ENCODE data around the gene KIF21B.
"Not testable (repeated sequence)": the region's sequence is repeated elsewhere in the genome, so short reads cannot be mapped to it uniquely, and the experiment has no call there.

The KIF21B gene

GRCh38 chr1:200965111-200965805 lies 58.3 kb downstream of the KIF21B start:
- Mint-ChIP-seq H3K36me3 (ENCODE audit: insufficient read depth) (peaks cover 8% of the 10 kb centered on the region), H3K9me3 (no peaks in the 10 kb centered on the region), H3K27ac (peak overlapping the region; percentile 11 to 81), H3K27me3 (no peaks in the 10 kb centered on the region), H3K4me1 (ENCODE audit: low read depth in 2 of 2) (peaks cover 2 to 5% of the 10 kb centered on the region in 2 donors), H3K4me3 (no peak overlapping the region)
- no peak for DNase-seq
- ATAC-seq (replicated peaks): no peak

- H3K27me3 Mint-ChIP-seq; ATAC-seq (replicated peaks); H3K9me3 Mint-ChIP-seq; DNase-seq; H3K4me3 Mint-ChIP-seq; H3K27ac Mint-ChIP-seq; H3K4me1 Mint-ChIP-seq (ENCODE audit: low read depth in 2 of 2); H3K36me3 Mint-ChIP-seq (ENCODE audit: insufficient read depth): not testable (repeated sequence)
Measured at GRCh38 chr1:200963888-200964287, 59.6 kb downstream of the KIF21B start.

- ATAC-seq (replicated peaks): no peak
- DNase-seq: no peak
- H3K27ac Mint-ChIP-seq: no peak overlapping the region
- no peak overlapping the region for H3K4me3 Mint-ChIP-seq
- H3K9me3 Mint-ChIP-seq: no peaks in the 10 kb centered on the region
- no peaks in the 10 kb centered on the region for H3K27me3 Mint-ChIP-seq
- H3K36me3 Mint-ChIP-seq (ENCODE audit: insufficient read depth): no peaks in the 10 kb centered on the region
- H3K4me1 Mint-ChIP-seq (ENCODE audit: low read depth in 2 of 2): no peaks in the 10 kb centered on the region
Measured at GRCh38 chr1:200963076-200963475, 60.4 kb downstream of the KIF21B start.

DNA sequence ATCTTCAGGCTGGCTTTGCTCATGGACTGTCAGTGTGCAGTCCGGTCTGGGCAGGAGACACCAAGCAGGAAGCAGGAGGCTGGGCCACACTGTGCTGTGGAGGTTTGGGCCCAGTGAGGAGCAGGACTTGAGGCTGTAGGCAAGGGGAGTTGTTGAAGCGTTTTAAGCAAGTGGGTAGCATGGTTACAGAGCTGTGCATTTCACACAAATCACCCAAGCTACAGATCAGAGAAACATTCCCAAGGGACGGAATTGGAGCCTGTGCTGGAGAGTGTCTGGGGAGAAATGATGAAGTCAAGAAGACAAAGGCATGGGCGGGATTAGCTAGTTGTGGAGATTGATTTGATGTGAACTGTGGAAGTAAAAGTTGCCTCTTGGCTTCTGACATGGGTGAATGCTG lies 60.9 kb downstream of the KIF21B start:
- DNase-seq: no peak
- no peak overlapping the region for H3K27ac Mint-ChIP-seq

DNA sequence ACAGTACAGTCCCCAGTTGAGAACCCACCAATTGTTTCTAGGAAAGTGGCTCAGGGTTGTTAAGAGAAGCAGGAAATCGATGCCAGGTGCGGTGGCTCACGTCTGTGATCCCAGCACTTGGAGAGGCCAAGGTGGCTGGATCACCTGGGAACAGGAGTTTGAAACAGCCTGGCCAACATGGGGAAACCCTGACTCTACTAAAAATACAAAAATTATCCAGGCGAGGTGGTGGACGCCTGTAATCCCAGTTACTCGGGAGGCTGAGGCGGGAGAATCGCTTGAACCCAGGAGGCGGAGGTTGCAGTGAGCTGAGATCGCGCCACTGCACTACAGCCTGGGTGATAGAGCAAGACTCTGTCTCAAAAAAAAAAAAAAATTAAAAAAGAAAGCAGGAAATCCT lies 61.4 kb downstream of the KIF21B start:
- not testable (repeated sequence) for H3K36me3 Mint-ChIP-seq (ENCODE audit: insufficient read depth); H3K27ac Mint-ChIP-seq; H3K4me1 Mint-ChIP-seq (ENCODE audit: low read depth in 2 of 2); ATAC-seq (replicated peaks); DNase-seq; H3K4me3 Mint-ChIP-seq; H3K9me3 Mint-ChIP-seq; H3K27me3 Mint-ChIP-seq

More for the DNA sequence above, 60.9 kb downstream of the KIF21B start:
- no peak for ATAC-seq (replicated peaks)
- no peaks in the 10 kb centered on the region for H3K4me1 Mint-ChIP-seq (ENCODE audit: low read depth in 2 of 2)
- no peaks in the 10 kb centered on the region for H3K36me3 Mint-ChIP-seq (ENCODE audit: insufficient read depth)
- H3K27me3 Mint-ChIP-seq: no peaks in the 10 kb centered on the region
- no peaks in the 10 kb centered on the region for H3K9me3 Mint-ChIP-seq
- H3K4me3 Mint-ChIP-seq: no peak overlapping the region

GRCh38 chr1:200960948-200961340 lies 62.6 kb downstream of the KIF21B start:
- Mint-ChIP-seq H3K27me3 (peaks cover 0 to 9% of the 10 kb centered on the region in 2 donors), H3K9me3 (no peaks in the 10 kb centered on the region), H3K4me3 (no peak overlapping the region), H3K4me1 (ENCODE audit: low read depth in 2 of 2) (no peaks in the 10 kb centered on the region), H3K36me3 (ENCODE audit: insufficient read depth) (no peaks in the 10 kb centered on the region), H3K27ac (no peak overlapping the region)
- DNase-seq (no peak), ATAC-seq (replicated peaks) (no peak)

DNA sequence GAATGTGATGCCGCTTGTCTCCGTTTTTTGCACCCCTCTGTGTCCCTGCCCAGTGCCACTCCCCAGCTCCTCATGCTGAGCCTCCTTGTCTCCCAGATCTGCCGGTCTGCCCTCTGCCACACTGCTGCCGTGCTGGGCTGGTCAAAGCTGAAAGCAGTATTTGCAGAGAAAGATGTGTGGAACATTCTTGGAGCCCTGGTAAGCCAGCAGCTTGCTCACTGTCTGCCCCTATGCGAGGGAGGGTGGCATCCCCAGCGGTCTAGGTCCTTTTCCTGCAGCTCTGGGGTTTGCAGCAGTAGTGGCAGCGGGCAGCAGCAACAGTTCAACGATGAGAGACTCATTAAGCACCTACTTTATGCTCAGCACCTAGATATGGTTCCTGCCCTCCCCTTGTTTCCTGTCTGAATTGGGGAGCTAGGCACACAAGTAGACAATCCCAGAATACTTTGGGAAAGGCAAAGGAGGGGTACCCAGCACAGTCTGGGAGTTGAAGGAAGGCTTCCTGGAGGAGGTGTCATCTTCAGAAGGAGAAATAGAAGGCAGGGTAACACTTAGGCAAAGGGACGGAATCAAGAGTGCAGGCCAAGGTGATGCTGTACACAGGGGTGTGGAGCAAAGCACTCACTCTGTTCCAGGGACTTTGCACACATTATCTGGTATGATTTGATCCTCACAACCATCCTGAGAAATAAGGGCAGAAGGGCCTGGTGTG lies 63.1 kb downstream of the KIF21B start:
- H3K4me3 Mint-ChIP-seq: no peak overlapping the region
- no peak overlapping the region for H3K27ac Mint-ChIP-seq
- DNase-seq (no peak), ATAC-seq (replicated peaks) (no peak)
- no peaks in the 10 kb centered on the region for H3K36me3 Mint-ChIP-seq (ENCODE audit: insufficient read depth)
- peaks cover 0 to 9% of the 10 kb centered on the region in 2 donors for H3K27me3 Mint-ChIP-seq
- no peaks in the 10 kb centered on the region for H3K4me1 Mint-ChIP-seq (ENCODE audit: low read depth in 2 of 2)
- no peaks in the 10 kb centered on the region for H3K9me3 Mint-ChIP-seq

DNA sequence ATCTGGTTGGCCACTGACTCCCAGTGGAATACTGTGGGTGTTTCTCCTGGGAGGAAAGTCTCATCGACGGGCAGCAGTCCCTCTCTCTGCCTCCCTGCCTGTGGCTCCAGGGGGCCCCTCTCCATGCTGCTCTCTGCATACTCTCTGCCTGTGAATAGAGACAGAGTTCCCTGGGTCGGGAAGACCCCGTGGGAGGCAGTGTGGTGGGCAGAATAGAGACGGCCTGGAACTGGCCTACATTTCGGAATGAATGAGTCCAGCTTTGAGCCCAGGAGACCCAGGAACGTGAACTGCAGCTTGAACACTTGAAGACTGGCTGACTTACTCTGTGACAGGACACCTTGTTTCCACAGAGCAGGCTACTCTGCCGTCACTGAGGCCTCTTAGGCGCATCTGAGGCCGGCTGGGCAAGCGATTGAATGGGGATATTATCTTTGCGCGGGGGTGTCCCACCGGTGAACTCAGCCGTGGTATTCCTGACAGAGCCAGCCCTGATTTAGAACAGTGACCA lies 64.0 kb downstream of the KIF21B start:
- Mint-ChIP-seq H3K27ac (no peak overlapping the region), H3K4me3 (no peak overlapping the region), H3K27me3 (peaks cover 0 to 9% of the 10 kb centered on the region in 2 donors), H3K9me3 (no peaks in the 10 kb centered on the region), H3K36me3 (ENCODE audit: insufficient read depth) (no peaks in the 10 kb centered on the region), H3K4me1 (ENCODE audit: low read depth in 2 of 2) (no peaks in the 10 kb centered on the region)
- no peak for ATAC-seq (replicated peaks)
- no peak for DNase-seq

DNA sequence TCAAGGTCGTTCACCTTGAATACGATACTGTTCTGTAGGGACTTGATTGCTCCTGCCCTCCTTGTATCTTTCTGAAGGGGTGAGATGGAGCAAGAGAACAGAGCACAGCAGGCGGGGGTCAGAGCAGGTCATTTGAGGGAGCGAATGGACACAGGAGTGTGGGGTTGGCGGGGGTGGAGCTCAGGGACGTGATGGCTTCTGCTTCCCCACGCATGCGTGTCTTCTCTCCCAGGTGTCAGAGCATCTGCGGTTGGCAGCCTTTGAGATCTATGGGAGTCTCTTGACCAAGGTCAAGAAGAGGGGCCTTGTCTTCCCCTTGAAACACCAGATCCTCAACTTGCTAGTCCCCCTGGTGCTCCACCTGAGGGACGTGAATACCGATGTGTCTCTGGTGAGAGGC lies 64.9 kb downstream of the KIF21B start:
- ATAC-seq (replicated peaks): no peak
- Mint-ChIP-seq H3K27me3 (peaks cover 4 to 9% of the 10 kb centered on the region in 2 donors), H3K27ac (no peak overlapping the region), H3K36me3 (ENCODE audit: insufficient read depth) (no peaks in the 10 kb centered on the region), H3K9me3 (no peaks in the 10 kb centered on the region), H3K4me3 (no peak overlapping the region), H3K4me1 (ENCODE audit: low read depth in 2 of 2) (no peaks in the 10 kb centered on the region)
- DNase-seq: no peak

DNA sequence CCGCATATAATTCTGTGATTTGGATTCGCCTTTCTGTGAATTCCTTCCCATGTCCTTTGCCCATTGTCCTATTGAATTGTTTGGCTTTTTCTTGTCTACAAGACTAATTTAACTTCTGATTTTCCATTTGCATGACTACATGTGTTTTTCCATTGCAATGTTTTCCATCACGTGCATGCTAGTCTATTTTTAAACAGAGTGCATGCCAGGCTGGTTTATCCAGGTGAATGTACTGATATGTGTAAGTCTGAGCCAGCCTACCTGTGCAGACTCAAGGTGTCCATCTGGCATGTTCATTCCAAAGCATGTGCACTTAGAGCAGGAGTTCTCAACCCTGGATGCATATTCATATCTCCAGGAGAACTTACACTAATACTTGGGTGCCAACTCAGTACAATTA lies 69.1 kb downstream of the KIF21B start:
- Mint-ChIP-seq H3K4me1 (ENCODE audit: low read depth in 2 of 2) (no peaks in the 10 kb centered on the region), H3K27ac (no peak overlapping the region), H3K36me3 (ENCODE audit: insufficient read depth) (no peaks in the 10 kb centered on the region), H3K27me3 (peaks cover 5 to 9% of the 10 kb centered on the region in 2 donors), H3K4me3 (no peak overlapping the region), H3K9me3 (no peaks in the 10 kb centered on the region)
- DNase-seq: no peak
- no peak for ATAC-seq (replicated peaks)

- no peak overlapping the region for H3K27ac Mint-ChIP-seq
- H3K27me3 Mint-ChIP-seq: peaks cover 15 to 18% of the 10 kb centered on the region in 2 donors
- H3K36me3 Mint-ChIP-seq (ENCODE audit: insufficient read depth): peaks cover 4% of the 10 kb centered on the region
- DNase-seq (no peak), ATAC-seq (replicated peaks) (no peak)
- H3K4me1 Mint-ChIP-seq (ENCODE audit: low read depth in 2 of 2): no peaks in the 10 kb centered on the region
- H3K9me3 Mint-ChIP-seq: no peaks in the 10 kb centered on the region
- H3K4me3 Mint-ChIP-seq: no peak overlapping the region
Measured at GRCh38 chr1:200951016-200951415, 72.5 kb downstream of the KIF21B start.

DNA sequence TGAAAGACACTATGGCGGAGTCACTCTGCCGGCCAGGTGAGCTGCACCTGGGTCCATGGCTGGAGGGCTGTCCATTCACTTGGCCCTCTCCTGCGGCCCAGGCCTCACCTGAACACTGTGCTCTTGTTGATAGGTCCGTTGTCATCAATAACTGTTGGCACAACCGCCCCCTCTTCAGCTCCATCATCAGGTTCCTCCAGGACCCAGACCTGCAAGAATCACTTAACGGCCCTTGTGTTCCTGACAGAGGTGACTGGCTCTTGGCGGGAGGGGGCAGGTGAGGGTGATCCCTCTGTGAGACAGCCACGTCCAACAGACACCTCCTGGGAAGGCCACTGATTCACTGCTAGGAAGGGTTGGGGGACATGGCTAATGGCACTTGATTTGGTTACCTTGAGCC lies 73.9 kb downstream of the KIF21B start:
- H3K9me3 Mint-ChIP-seq: no peaks in the 10 kb centered on the region
- peaks cover 4% of the 10 kb centered on the region for H3K36me3 Mint-ChIP-seq (ENCODE audit: insufficient read depth)
- DNase-seq (no peak), ATAC-seq (replicated peaks) (no peak)
- H3K4me1 Mint-ChIP-seq (ENCODE audit: low read depth in 2 of 2): no peaks in the 10 kb centered on the region
- H3K27ac Mint-ChIP-seq: no peak overlapping the region
- H3K27me3 Mint-ChIP-seq: peaks cover 15 to 29% of the 10 kb centered on the region in 2 donors
- H3K4me3 Mint-ChIP-seq: no peak overlapping the region

- Mint-ChIP-seq H3K36me3 (ENCODE audit: insufficient read depth) (peaks cover 4% of the 10 kb centered on the region), H3K27me3 (peaks cover 15 to 24% of the 10 kb centered on the region in 2 donors), H3K4me1 (ENCODE audit: low read depth in 2 of 2) (no peaks in the 10 kb centered on the region), H3K4me3 (no peak overlapping the region), H3K27ac (no peak overlapping the region), H3K9me3 (no peaks in the 10 kb centered on the region)
- DNase-seq (no peak), ATAC-seq (replicated peaks) (no peak)
Measured at GRCh38 chr1:200947059-200947566, 76.4 kb downstream of the KIF21B start.

DNA sequence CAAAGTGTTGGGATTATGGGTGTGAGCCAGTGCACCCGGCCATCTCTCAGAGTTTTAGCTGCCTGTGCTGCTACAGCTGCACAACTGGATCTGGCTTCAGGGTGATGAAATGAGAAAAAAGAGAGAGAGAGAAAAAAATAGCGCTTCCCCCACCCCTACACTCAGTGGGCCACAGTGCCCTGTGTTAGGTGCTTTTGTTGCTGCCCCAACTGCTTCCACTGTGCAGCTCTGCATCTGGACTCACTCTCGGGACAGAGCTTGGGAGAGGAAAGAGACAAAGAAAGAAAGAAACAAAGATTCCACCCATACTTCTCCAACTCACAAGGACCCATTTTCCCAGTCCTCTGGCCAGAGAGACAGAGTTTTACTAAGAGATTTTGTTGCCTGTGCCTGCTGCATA lies 78.4 kb downstream of the KIF21B start:
- DNase-seq: no peak
- Mint-ChIP-seq H3K27me3 (peaks cover 15 to 24% of the 10 kb centered on the region in 2 donors), H3K4me1 (ENCODE audit: low read depth in 2 of 2) (no peaks in the 10 kb centered on the region), H3K4me3 (no peak overlapping the region), H3K9me3 (no peaks in the 10 kb centered on the region), H3K36me3 (ENCODE audit: insufficient read depth) (peaks cover 4% of the 10 kb centered on the region), H3K27ac (no peak overlapping the region)
- ATAC-seq (replicated peaks): no peak
